ENCODE measurements around the gene VILL. TPM values are rescaled to one million over a fixed set of nuclear protein-coding genes. Genes with fewer than 3 reads are reported as not detected.
"Not testable (repeated sequence)": the region's sequence is repeated elsewhere in the genome, so short reads cannot be mapped to it uniquely, and the experiment has no call there.

Gene VILL
- total RNA-seq, 1 donor from 2014 or later, result 11.4 TPM

- intact Hi-C loops (cut with micrococcal nuclease), result loop anchor here (2.0 kb wide), 2 partner anchors 45 to 125 kb away; partner anchors contain the start of gene OXSR1
- H3K36me3 Mint-ChIP-seq (ENCODE audit: low read depth), result peaks cover 10% of the 10 kb centered on the region
- peaks cover 2% of the 10 kb centered on the region for H3K27me3 Mint-ChIP-seq
- DNase-seq, result peak; percentile 84
- peak overlapping the region; percentile 59 for H3K4me3 Mint-ChIP-seq
- H3K27ac Mint-ChIP-seq, result peak overlapping the region; percentile 89
- H3K9me3 Mint-ChIP-seq, result peaks cover 8% of the 10 kb centered on the region
- H3K4me1 Mint-ChIP-seq, result peaks cover 28% of the 10 kb centered on the region
Measured at GRCh38 chr3:38039899-38040261, 49.3 kb downstream of the VILL start.

- peaks cover 2% of the 10 kb centered on the region for H3K27me3 Mint-ChIP-seq
- H3K36me3 Mint-ChIP-seq (ENCODE audit: low read depth), result peaks cover 10% of the 10 kb centered on the region
- peaks cover 28% of the 10 kb centered on the region for H3K4me1 Mint-ChIP-seq
- peak overlapping the region; percentile 59 for H3K4me3 Mint-ChIP-seq
- H3K9me3 Mint-ChIP-seq, result peaks cover 8% of the 10 kb centered on the region
- H3K27ac Mint-ChIP-seq, result peak overlapping the region; percentile 89
- intact Hi-C loops (cut with micrococcal nuclease), result no loop called here
- no peak for DNase-seq
Measured at GRCh38 chr3:38040401-38040800, 49.8 kb downstream of the VILL start.

DNA sequence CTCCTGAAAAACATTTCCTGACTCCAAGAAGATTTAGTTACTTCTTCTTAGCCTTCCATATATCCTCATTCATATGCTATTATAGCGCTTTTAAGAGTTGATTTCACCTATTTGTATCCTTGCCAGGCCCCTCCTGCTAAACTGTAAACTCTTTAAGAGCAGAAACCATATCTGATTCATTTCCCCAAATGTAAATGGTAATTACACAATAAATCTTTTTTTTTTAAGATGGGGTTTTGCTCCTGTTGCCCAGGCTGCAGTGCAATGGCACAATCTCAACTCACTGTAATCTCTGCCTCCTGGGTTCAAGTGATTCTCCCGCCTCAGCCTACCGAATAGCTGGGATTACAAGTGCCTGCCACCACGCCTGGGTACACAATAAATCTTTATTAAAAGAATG is 52.9 kb downstream of the VILL start:
- intact Hi-C loops (cut with micrococcal nuclease), result no loop called here
- DNase-seq, result no peak
- peaks cover under 1% of the 10 kb centered on the region for H3K9me3 Mint-ChIP-seq
- H3K27ac Mint-ChIP-seq, result no peak overlapping the region
- H3K36me3 Mint-ChIP-seq (ENCODE audit: low read depth), result peaks cover 2% of the 10 kb centered on the region
- H3K4me1 Mint-ChIP-seq, result peaks cover 18% of the 10 kb centered on the region
- peaks cover 7% of the 10 kb centered on the region for H3K27me3 Mint-ChIP-seq
- no peak overlapping the region for H3K4me3 Mint-ChIP-seq

GRCh38 chr3:38046027-38046426 is 55.4 kb downstream of the VILL start:
- no peak overlapping the region for H3K4me3 Mint-ChIP-seq
- no peak for DNase-seq
- H3K9me3 Mint-ChIP-seq, result no peaks in the 10 kb centered on the region
- H3K36me3 Mint-ChIP-seq (ENCODE audit: low read depth), result no peaks in the 10 kb centered on the region
- H3K27ac Mint-ChIP-seq, result no peak overlapping the region
- intact Hi-C loops (cut with micrococcal nuclease), result no loop called here
- H3K4me1 Mint-ChIP-seq, result no peaks in the 10 kb centered on the region
- H3K27me3 Mint-ChIP-seq, result peaks cover 7% of the 10 kb centered on the region

DNA sequence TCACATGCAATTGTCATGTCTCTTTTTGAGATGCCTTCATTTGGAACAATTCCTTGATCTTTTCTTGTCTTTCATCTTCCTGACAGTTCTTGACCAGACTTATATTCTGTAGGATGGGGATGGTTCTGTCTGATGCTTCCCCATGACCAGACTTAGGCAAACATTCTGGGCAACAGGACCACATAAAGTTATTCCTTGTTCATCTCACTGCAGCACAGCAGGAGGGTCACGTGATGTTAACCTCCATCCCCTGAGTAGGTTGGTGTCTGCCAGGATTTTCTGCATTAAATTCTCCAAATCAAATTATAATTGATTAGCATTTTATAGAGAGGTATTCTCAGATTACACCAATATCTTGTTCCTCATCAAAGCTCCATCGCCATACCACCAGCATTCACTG is 56.2 kb downstream of the VILL start:
- Mint-ChIP-seq H3K9me3 (no peaks in the 10 kb centered on the region), H3K4me1 (no peaks in the 10 kb centered on the region), H3K27me3 (peaks cover 7% of the 10 kb centered on the region), H3K27ac (no peak overlapping the region), H3K36me3 (ENCODE audit: low read depth) (no peaks in the 10 kb centered on the region), H3K4me3 (no peak overlapping the region)
- no peak for DNase-seq
- intact Hi-C loops (cut with micrococcal nuclease), result no loop called here

- Mint-ChIP-seq H3K27me3 (peaks cover 5% of the 10 kb centered on the region), H3K4me1 (no peaks in the 10 kb centered on the region), H3K36me3 (ENCODE audit: low read depth) (no peaks in the 10 kb centered on the region), H3K4me3 (no peak overlapping the region), H3K27ac (no peak overlapping the region), H3K9me3 (no peaks in the 10 kb centered on the region)
- intact Hi-C loops (cut with micrococcal nuclease), result no loop called here
- DNase-seq, result no peak
Measured at GRCh38 chr3:38047896-38048295, 57.3 kb downstream of the VILL start.

- DNase-seq, result no peak
- intact Hi-C loops (cut with micrococcal nuclease), result no loop called here
- Mint-ChIP-seq H3K27me3 (peaks cover 5% of the 10 kb centered on the region), H3K4me3 (no peak overlapping the region), H3K4me1 (peaks cover 2% of the 10 kb centered on the region), H3K9me3 (no peaks in the 10 kb centered on the region), H3K27ac (no peak overlapping the region), H3K36me3 (ENCODE audit: low read depth) (no peaks in the 10 kb centered on the region)
Measured at GRCh38 chr3:38049358-38050126, 59.0 kb downstream of the VILL start.

DNA sequence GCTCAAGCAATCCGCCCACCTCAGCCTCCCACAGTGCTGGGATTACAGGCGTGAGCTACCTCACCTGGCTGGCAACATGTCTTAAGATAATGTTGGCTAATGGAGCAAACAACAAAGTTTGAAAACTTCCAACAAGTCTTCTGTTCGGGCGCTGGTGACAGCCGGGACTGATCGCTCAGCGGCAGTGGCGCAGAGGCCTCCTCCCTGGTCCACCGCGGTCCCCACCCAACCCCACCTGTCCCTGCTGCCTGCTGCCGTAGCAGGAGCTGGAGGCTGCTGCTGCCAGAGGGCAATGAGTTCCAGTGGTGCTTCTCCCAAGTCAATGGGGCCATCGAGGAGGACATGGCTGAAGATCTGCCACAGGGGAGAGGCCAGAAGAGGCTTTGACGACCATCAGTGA is 60.5 kb downstream of the VILL start:
- intact Hi-C loops (cut with micrococcal nuclease), result no loop called here
- H3K4me3 Mint-ChIP-seq, result no peak overlapping the region
- H3K27me3 Mint-ChIP-seq, result peaks cover 5% of the 10 kb centered on the region
- no peak for DNase-seq
- H3K9me3 Mint-ChIP-seq, result no peaks in the 10 kb centered on the region
- no peaks in the 10 kb centered on the region for H3K36me3 Mint-ChIP-seq (ENCODE audit: low read depth)
- peaks cover 7% of the 10 kb centered on the region for H3K4me1 Mint-ChIP-seq
- H3K27ac Mint-ChIP-seq, result no peak overlapping the region

DNA sequence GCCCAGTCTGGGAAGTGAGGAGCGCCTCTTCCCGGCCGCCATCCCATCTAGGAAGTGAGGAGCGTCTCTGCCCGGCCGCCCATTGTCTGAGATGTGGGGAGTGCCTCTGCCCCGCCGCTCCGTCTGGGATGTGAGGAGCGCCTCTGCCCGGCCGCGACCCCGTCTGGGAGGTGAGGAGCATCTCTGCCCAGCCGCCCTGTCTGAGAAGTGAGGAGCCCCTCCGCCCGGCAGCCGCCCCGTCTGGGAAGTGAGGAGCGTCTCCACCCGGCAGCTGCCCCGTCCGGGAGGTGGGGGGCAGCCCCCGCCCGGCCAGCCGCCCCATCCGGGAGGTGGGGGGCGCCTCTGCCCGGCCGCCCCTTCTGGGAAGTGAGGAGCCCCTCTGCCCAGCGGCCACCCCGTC is 62.7 kb downstream of the VILL start:
- H3K9me3 Mint-ChIP-seq; H3K4me3 Mint-ChIP-seq; H3K36me3 Mint-ChIP-seq (ENCODE audit: low read depth); intact Hi-C loops (cut with micrococcal nuclease); H3K27ac Mint-ChIP-seq; DNase-seq; H3K4me1 Mint-ChIP-seq; H3K27me3 Mint-ChIP-seq: not testable (repeated sequence)

- H3K4me1 Mint-ChIP-seq; H3K27me3 Mint-ChIP-seq; intact Hi-C loops (cut with micrococcal nuclease); DNase-seq; H3K4me3 Mint-ChIP-seq; H3K27ac Mint-ChIP-seq; H3K9me3 Mint-ChIP-seq; H3K36me3 Mint-ChIP-seq (ENCODE audit: low read depth): not testable (repeated sequence)
Measured at GRCh38 chr3:38053813-38054498, 63.4 kb downstream of the VILL start.

DNA sequence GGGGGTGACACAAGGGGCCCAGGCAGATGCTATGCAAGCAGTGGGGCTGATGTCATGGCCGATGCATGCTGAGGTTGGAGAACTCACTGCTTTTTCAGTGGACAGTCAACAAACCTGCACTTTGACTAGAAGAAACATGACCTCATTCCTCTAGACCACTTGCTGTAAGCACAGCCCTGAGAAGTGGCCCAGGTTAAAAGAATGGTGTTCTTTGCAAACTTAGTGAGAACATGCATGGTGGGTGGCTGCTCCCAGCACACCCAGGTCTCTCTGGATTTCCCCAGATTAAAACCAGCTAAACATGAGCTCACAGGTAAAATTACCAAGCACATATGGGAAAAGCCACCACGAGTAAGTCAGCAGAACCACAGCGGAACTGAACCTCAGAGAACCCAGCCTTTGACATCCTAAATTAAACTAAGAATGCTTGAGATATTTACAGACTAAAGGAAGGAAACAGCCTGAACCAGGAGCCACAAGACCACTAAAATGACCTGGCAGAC is 64.0 kb downstream of the VILL start:
- Mint-ChIP-seq H3K4me1 (peaks cover 7% of the 10 kb centered on the region), H3K27me3 (no peaks in the 10 kb centered on the region), H3K36me3 (ENCODE audit: low read depth) (no peaks in the 10 kb centered on the region), H3K27ac (peak overlapping the region; percentile 13), H3K4me3 (no peak overlapping the region), H3K9me3 (no peaks in the 10 kb centered on the region)
- DNase-seq, result no peak
- intact Hi-C loops (cut with micrococcal nuclease), result no loop called here

Other genes with a start within 250 kb of the VILL start
- gene CTDSPL, start 128.9 kb upstream of the VILL start, total RNA-seq, result 6.1 and 6.5 TPM in 2 replicates
- gene PLCD1, start 38.9 kb downstream of the VILL start, total RNA-seq, result 4.1 and 4.2 TPM in 2 replicates
- gene DLEC1, start 48.4 kb downstream of the VILL start, total RNA-seq, result 0.17 and 0.54 TPM in 2 replicates
- 68.7 and 71.6 TPM in 2 replicates for gene ACAA1, start 146.3 kb downstream of the VILL start, total RNA-seq
- gene MYD88, start 147.9 kb downstream of the VILL start, total RNA-seq, result 32.0 and 36.9 TPM in 2 replicates
- 56.4 and 58.3 TPM in 2 replicates for gene OXSR1, start 174.8 kb downstream of the VILL start, total RNA-seq